ENCODE data around the gene FGF21.

The FGF21 gene

DNA sequence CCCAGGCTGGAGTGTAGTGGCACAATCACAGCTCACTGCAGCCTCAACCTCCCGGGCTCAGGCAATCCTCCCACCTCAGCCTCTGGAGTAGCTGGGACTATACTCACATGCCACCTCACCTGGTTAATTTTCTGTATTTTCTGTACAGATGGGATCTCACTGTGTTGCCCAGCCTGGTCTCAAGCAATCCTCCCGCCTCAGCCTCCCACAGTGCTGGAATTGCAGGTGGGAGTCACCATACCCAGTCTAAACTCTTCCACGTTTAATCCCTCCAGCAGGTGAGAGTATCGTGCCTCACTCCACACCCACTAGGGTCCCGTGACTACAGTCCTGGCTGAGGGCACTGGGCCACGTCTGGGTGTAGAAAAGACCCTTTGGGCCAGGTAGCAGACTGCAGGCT is 39.0 kb downstream of the FGF21 start:
- DNase-seq = no peak

- peak; percentile 96 for DNase-seq
These were observed 39.8 kb downstream of the FGF21 start for GRCh38 chr19:48795055-48795684.

- DNase-seq = no peak
These were observed 40.4 kb downstream of the FGF21 start for GRCh38 chr19:48795685-48796070.

- no peak for DNase-seq
These were observed 41.2 kb downstream of the FGF21 start for GRCh38 chr19:48796298-48797083.

GRCh38 chr19:48797103-48797502 is 41.8 kb downstream of the FGF21 start:
- DNase-seq = no peak

DNA sequence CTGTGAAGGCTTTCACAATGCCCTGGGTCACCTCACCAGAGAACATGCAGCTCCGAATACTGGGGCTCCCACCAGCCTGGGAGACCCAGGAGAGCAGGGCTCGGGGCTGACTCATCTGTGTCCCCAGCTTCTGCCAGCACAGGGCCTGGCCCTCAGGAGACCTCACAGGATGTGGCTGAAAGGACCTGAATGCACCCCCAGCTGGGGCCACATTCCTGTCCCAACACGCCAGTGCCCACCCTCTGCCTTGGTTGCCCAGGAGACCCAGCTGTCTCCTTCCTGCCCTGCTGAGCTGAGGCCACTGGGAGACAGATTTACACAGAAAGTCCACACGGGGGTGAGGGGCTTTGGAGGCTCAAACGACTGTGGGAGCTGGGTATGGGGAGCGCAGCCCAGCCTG is 43.6 kb downstream of the FGF21 start:
- no peak for DNase-seq

DNA sequence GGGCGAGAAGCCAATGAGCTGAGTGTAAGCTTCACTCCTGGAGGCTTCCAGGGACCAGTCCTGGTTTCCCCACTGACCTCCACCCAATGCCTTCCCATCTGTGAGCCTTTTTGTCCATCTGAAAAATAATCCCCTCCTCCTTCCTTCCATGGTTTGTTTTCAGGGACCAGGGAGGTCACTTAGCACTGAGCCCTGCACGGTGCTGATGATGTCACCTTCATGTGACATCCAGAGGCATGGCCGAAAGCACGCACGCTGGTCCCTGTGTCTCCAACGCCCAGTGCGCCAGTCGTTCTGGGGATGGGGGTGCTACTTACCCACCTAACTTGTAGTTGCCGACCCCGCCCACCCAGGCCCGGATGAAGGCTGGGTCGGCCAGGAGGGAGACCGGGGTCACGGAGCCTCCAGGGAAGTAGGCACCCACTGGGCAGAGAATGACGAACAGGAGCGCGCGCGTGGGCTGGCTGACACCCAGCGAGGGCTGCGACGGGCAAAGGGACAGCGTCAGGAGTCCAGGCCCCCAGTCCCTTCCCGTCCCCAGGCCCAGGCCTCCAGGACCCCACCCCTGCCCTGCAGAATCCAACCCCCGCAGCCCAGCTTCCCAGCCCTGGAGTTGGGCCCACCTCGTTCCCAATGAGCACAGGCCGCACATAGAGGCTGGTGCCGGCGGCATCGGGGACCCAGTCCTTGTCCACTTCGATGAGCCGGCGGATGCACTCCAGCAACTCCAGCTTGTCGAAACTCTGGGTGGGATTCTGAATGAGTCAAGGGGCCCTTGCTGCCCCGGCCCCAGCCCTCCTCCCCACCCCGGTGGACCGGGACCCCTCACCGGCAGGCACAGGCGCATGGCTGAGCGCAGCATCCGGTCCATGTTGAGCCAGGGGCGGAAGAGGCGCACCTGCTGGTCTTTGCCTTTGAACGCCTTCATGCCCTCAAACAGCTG is 44.3 kb downstream of the FGF21 start:
- DNase-seq = no peak

DNA sequence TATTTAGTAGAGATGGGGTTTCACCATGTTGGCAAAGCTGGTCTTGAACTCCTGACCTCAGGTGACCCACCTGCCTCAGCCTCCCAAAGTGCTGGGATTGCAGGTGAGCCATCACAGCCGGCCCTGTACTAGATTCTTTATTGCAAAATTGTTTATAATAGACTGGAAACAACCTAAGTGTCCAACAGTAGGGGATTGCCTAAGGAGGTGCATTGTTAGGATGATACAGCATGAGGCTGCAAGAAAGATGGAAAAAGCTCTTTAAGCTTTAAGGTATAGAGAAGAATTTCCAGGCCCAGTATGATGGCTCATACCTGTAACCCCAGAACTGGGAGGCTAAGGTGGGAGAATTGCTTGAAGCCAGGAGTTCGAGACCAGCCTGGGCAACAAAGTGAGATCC is 47.3 kb downstream of the FGF21 start:
- no peak for DNase-seq

DNA sequence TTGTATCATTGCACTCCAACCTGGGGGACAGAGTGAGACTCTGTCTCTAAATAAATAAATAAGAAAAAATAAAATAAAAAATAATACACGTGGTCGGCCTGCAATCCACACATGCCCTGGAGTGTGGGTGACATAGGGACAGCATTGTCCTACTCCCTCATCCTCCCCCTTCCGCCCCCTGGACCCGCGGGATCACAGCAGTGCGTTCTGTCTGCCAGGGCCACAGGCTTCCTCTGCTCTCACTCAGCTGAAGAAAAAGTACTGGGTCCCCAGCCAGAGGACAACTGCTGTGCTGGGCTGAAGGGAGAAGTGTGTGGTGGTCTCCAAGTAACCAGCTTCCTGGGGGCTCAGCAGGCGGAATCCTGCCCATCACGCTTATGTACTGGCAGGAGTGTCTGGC is 49.2 kb downstream of the FGF21 start:
- DNase-seq = no peak

DNA sequence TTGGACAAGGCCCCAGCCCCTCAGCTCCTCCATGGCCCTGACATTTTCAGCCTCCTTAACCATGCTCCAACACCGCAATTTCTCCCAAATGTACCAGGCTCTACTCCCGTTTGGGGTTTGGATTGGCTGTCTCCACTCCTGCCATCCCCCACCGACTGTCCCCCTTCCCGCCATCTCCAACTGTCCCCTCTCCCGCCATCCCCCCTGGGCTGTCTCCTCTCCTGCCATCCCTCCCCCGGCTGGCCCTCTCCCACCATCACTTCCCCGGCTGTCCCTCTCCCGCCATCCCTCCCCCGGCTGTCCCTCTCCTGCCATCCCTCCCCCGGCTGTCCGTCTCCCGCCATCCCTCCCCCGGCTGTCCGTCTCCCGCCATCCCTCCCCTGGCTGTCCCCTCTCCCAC is 50.1 kb downstream of the FGF21 start:
- DNase-seq = no peak

- DNase-seq = no peak
These were observed 51.1 kb downstream of the FGF21 start for GRCh38 chr19:48806518-48806817.

DNA sequence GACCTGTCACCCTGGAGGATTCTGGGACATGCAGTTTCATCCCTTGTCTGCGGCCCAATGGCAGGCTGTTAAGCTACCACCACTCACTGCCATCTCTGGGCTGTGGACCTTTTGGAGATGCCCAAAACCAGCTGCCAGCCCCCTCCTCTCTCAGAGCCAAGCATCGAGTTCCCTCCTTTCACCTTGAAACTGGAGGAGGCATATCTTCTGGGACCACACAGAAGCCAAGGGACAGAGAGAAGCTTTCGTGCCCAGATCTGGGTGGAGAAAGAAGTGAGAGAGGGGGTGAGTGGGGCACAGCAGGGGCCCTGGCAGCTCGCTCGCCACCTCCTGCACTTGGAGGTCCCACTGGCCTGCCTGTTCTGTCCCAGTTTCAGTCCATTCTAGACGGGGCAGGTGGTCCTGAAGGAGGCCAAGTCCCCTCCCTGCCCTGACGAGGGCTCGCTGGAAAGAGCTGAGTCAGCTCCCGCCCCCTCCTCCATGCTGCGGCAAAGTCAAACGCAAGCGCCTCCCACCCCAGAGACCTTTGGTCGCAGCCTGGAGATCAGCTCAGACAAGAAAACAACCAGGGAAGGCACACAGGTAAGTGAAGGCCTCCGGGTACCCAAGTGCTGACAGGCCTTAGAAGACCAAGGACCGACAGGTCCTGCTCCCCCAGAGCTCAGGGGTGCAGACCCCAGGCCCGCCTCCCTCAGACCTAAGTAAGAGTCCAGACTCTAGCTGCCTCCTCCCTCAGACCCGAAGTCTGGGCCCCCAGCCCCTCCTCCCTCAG is 51.7 kb downstream of the FGF21 start:
- DNase-seq = no peak

- no peak for DNase-seq
These were observed 52.4 kb downstream of the FGF21 start for GRCh38 chr19:48807590-48808308.

Data from right forelimb (tissue), 1 donor.